ENCODE measurements around the gene FOXI1. TPM values are rescaled to one million over a fixed set of nuclear protein-coding genes. Genes with fewer than 3 reads are reported as not detected.

The FOXI1 gene
- total RNA-seq, 1 experiment from 2014 or later: not detected

GRCh38 chr5:170121321-170121720 is 15.6 kb downstream of the FOXI1 start:
- Histone ChIP-seq H3K9me2 (ENCODE audit: insufficient read depth) (no peaks in the 10 kb centered on the region), H3K27me3 (ENCODE audit: insufficient read depth, low read length) (no peaks in the 10 kb centered on the region), H3K4me3 (replicated peaks in 1 of 2; ENCODE audit: low read depth in 1 of 2, low read length in 2 of 2) (no peak overlapping the region), H3K79me2 (ENCODE audit: insufficient read depth, low read length) (no peaks in the 10 kb centered on the region), H3K4me2 (ENCODE audit: low read length) (no peak overlapping the region; the same call in none of the 2 replicates), H3K9ac (ENCODE audit: low read length) (no peak overlapping the region), H3K9me3 (ENCODE audit: control insufficient read depth in 1 of 2, insufficient read depth in 1 of 2, low read depth in 1 of 2, low read length in 2 of 2) (no peaks in the 10 kb centered on the region), H3K27ac (ENCODE audit: low read depth, low read length) (no peak overlapping the region), H3K36me3 (ENCODE audit: control insufficient read depth in 1 of 2, insufficient read depth in 2 of 2, low read length in 2 of 2) (no peaks in the 10 kb centered on the region), H2AFZ (ENCODE audit: low read depth, low read length, poor library complexity, severe bottlenecking) (no peak overlapping the region), H4K20me1 (ENCODE audit: insufficient read depth) (no peaks in the 10 kb centered on the region), H3K4me1 (ENCODE audit: control insufficient read depth in 1 of 2, insufficient read depth in 2 of 2, low read length in 2 of 2) (peaks cover 0 to 10% of the 10 kb centered on the region in 2 experiments; a peak in 2 of 4 replicates)
- TF ChIP-seq ZFX (IDR thresholded peaks at IDR 0.05): no peak
- no peak for TF ChIP-seq EGR1 (IDR thresholded peaks at IDR 0.05; ENCODE audit: low read depth)
- TF ChIP-seq ELF1 (IDR thresholded peaks at IDR 0.05; ENCODE audit: borderline replicate concordance, low read depth): no peak
- no peak for TF ChIP-seq POLR2A (IDR thresholded peaks at IDR 0.05; ENCODE audit: borderline replicate concordance, extremely low read depth, insufficient read depth, insufficient read length)
- no peak for TF ChIP-seq EZH2 (IDR thresholded peaks at IDR 0.05)
- TF ChIP-seq POLR2AphosphoS5 (IDR thresholded peaks at IDR 0.05; ENCODE audit: low read depth, low read length): no peak
- no peak for TF ChIP-seq ZNF274 (IDR thresholded peaks at IDR 0.05; ENCODE audit: low read depth, low read length)
- no peak for TF ChIP-seq CEBPB (IDR thresholded peaks at IDR 0.05; ENCODE audit: low read depth)
- no peak for TF ChIP-seq EZH2phosphoT487 (IDR thresholded peaks at IDR 0.05; ENCODE audit: borderline replicate concordance)
- TF ChIP-seq REST (IDR thresholded peaks at IDR 0.05; ENCODE audit: low read depth): no peak
- ChIA-PET CTCF (no interaction called here), POLR2A (no interaction called here), RAD21 (ENCODE audit: low non-redundant PET in 1 of 2, low total read pairs in 2 of 2, uncharacterized antibody in 2 of 2, unreplicated experiment in 2 of 2) (no interaction called here)
- DNase-seq (ENCODE audit: low read depth, low spot score) (no peak), ATAC-seq (no peak)
- intact Hi-C loops (cut with micrococcal nuclease): no loop called here
- BruUV-seq (replicated peaks): no TSS peak

Measured in HCT116 (cell line).